Fibroblast of skin of back (primary cell): ENCODE measurements around the gene HPF1. TPM values are rescaled to one million over a fixed set of nuclear protein-coding genes. Genes with fewer than 3 reads are reported as not detected.
"Not testable (repeated sequence)": the region's sequence is repeated elsewhere in the genome, so short reads cannot be mapped to it uniquely, and the experiment has no call there.

ENCODE experiments used
- DNase-seq: peaks from one replicate; pipeline ENCODE4 v3.0.0-alpha.2; 2013
- polyA plus RNA-seq, 2 experiments: library from polyadenylated mRNA; unstranded; fragments of 120-200 nt; gene quantifications; one replicate each; pipeline ENCODE4 v1.2.1, GENCODE V29; 2013; ENCODE audit not compliant: insufficient read length in 2 of 2

HPF1 gene
- polyA plus RNA-seq (2013, experiment 1 of 2; ENCODE audit: insufficient read length) = 32.1 TPM
- polyA plus RNA-seq (2013, experiment 2 of 2; ENCODE audit: insufficient read length) = 21.2 TPM

DNA sequence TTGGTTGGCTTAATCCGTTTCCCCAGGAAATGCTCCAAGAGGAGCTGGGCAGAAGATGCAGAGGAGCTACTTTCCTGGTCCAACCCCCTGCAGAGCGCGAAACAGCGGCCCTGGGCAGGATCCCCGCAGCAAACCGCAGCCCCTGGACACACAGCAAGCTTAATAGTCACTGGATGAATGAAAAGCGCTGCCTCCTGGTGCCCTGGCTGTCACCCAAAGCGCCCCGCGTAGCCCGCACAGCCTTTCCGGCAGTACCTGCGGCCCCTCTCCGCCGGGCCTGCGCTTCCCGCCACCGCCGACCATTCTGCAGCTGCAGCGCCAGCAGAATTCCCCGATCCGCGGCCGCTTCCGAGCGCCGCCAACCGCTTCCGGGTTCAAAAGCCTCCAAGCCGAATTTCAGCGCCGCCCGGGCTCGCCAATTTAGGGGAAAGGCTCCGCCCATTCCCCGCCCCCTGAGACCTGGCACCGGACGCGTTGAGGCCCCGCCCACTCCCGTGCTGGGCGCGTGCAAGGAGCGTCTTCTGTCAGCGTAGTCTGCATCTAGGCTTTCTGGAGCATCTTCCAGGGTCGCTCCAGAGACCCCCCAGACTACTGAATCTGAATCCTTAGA, at the start of gene HPF1:
HPF1 (minus strand) TSS at position 370 of the 610 bp plus-strand sequence; CDS start at position 303, 67 bp downstream.
- DNase-seq = peak; percentile 86

DNA sequence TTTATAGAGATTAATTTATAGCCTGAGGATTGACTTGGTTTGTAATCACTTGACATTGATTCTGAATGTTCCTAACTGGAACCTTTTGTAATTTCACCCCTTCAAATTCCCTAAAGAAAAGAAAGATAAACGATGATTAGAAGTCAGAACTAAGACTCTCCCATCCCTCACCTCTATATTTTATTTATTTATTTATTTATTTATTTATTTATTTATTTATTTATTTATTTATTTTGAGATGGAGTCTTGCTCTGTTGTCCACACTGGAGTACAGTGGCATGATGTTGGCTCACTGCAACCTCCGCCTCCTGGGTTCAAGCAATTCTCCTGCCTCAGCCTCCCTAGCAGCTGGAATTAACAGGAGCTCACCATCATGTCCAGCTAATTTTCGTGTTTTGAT, 49.0 kb upstream of the HPF1 start:
- not testable (repeated sequence) for DNase-seq

DNA sequence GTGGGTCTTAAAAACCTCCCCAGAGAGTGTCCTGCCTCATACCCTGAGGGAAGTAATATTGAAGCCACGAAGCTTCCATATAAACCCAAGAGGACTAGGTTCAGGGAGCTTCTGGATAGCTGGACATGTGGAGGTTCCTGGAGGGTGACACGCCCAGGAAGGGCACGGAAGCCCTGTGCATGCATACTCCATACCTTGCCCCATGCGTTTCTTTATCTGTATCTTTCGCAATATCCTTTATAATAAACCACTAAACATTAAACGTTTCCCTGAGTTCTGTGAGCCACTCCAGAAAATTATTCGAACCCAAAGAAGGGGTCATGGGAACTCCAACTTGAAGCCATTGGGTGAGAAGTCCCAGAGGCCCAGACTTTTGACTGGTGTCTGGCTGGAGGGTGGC, 45.7 kb upstream of the HPF1 start:
- DNase-seq = no peak

DNA sequence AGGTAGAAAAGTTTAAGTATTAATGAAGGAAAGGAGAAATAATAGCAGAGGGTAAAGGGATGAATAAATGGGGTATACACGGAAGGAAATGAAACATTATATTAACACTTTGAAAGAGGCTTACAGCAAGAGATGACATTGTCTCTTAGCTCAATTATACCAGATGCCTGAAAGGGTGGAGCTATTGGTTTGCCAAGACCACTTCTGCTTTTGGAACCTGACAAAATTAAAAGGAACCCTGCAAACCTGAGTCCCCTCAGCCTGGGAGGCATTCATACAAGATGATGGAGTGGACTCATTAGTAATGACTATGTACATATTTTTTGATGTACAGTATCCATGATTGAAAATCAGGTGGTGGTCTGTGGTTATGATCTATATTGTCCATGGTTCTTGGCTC, 45.1 kb upstream of the HPF1 start:
- no peak for DNase-seq

DNA sequence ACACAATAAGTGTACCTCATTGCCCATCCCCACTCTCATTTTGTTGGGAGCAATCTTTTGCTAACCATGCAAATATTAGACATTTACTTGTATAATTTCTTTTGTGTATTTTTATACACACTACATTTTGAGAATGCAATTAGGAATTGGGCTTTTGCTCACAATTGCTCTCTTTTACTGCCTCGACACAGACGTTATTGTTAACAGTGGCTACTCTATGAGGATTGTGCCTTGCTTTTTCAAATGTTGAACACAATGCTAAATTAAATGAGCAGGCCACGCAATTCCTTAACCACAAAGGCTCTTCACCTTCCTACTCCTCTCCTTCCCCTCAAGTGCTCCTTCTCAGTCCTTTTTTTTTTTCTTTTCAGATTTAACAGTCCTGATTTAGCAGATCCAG, 42.8 kb upstream of the HPF1 start:
- DNase-seq = no peak

DNA sequence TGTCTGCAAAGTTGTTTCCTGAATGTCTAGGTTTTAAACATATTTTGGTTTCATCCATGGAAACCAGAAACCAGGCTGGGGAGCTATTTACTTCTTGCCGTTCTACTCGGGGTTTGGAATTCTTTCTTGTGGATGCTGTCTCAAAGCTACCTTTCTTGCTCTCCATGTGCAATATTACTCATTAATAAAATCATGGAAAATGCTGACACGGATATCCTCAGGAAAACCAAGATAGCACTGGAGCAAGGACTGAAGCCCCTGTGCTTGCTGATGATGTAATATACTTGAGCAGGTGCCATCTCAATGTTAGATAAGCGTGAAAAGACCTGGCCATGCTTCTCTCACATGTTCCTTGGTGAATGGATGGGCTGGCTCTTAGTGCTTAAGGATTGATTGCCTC, 41.5 kb upstream of the HPF1 start:
- no peak for DNase-seq

DNA sequence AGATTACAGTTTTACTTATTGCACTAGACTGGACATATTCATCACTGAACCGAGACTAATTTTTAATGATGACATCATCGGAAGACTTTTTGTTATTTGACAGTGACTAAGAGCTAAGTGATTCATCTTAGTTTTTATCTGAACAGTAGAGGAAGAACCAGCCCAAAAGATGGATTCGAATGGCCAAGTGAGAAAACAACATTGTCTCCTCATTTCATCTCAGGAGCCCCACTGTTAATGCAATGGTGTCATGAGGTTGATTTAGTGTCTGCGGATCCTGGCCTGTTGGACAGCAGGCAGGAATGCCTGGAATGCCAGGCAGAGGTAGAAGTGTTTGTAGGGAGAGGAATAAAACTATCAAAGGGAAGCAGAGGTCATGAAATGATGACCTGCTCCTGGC, 37.8 kb upstream of the HPF1 start:
- DNase-seq = peak; percentile 55

DNA sequence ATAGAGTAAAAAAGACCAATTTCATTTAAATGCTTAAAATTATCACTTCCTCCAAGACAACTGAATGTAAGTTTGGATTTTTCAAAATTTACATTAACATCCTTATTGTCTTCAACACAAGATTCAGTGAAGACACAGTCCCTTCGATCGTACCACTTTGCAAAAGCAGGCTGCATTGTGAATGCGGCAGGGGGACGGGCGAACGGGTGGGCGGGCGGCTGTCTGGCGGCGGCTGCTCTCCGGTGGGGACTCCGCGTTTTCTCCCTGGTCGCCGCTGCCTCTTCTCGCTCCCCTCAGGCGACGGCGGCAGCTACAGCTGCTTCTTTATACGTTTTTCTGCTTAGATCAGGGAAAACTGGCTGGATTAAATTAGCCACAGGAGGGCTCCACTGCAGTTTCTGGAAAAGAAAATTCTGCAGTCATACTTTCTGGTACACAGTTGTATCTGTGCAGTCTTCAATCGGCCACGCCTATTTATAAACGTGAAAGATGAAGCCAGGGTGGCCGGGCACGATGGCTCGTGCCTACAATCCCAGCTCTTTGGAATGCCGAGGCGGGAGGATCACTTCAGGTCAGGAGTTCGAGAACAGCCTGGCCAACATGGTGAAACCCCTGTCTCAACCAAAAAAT, 33.9 kb upstream of the HPF1 start:
- peak; percentile 76 for DNase-seq

DNA sequence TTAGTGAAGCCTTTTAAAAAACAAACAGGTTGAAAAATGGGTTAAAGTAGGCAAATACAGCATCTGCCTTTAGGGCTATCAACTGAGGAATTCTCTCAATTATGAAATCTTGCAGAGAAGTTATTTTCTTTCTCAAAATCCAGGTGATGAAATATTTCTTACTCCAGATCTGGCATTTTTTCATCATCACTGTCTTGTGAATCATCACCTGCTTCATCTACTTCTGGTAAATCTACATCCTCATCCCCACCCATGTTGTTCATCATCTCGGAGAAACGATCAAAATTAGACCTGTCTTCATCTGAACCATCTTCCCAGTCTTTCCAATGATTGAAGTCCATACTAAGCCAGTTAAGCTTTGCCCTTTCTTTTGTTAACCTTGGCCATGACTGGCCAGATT, 33.3 kb upstream of the HPF1 start:
- DNase-seq = no peak

DNA sequence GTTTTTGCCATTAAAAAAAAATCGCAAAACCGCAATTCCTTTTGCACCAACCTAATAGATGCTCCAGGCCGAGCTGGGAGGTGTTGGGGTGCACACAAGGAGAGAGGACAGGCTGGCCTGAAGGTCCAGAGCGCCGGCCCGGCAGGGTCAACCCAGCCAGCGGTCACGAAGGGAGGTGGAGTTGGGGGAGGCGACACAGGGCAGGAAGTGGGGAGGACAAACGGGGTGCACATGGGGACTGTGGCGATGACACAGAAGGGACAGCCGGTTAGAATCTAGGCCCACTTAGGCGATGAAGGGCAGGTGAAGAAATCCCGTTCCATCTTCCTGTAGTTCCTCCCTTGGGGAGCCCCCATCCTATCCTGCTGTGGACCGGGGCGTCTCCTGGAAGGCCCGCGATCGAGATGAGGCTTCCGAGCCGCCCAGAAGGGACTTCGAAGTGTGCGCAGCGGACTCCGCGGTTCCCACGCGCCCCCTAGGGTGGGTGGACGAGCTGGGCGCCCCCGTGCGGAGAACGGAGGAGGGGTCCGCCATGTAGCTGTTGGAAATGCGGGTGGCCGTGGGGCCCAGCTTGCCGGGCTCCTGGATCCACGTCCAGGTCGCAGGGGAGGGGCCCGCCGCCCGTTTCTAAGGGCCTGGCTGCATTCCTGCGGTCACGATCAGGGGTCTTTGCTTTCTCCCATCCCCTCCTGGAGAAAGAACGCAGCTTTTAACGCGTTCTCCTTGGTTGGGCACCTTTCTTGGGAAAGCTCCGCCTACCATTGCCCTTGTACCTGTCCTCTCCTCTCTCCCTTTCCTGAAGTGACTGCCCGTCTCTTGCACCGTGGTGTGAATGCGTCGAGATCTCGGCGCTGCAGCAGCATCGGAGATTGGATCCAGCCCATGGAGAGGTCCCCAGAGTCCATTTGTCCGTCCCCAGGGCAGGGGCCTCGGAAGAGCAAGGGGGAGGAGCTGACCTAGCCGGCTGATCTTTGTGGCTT, 17.0 kb upstream of the HPF1 start:
- DNase-seq = no peak

DNA sequence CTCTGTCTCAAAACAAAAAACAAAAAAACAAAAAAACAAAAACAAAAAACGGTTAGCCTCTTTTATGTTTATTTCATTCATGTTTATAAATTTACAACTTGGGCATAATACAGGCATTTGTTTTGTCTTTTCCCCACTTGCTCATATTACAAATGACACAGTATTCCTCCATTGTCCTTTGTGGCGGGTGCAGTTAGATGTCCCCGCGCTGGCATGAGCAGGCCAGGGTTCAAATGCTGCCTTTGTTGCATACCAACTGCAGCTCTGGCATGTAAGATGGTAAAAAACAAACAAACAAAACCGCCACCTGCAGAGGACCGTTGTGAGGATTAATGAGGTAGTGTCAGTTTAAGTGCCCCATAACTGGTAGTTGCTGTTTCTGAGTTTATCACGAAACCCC, 16.1 kb upstream of the HPF1 start:
- DNase-seq = no peak

DNA sequence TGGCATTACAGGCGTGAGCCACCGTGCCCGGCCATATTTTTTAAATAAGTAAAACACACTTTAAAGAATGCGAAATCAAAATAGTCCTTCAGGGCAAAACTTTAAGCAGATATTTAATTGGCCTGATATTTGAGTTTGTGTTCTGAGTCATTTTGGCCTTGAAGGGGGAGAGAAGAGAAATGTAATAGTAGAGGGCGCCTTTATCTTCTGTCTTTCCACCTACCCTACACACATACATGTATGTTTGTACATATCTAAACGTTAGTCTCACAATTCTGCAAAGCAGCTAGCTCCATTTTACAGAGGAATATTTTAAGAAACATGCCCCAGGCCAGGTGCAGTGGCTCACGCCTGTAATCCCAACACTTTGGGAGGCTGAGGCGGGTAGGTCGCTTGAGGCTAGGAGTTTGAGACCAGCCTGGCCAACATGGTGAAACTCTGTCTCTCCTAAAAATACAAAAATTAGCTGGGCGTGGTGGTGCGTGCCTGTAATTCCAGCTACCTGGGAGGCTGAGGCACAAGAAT, 13.9 kb upstream of the HPF1 start:
- DNase-seq = not testable (repeated sequence)

DNA sequence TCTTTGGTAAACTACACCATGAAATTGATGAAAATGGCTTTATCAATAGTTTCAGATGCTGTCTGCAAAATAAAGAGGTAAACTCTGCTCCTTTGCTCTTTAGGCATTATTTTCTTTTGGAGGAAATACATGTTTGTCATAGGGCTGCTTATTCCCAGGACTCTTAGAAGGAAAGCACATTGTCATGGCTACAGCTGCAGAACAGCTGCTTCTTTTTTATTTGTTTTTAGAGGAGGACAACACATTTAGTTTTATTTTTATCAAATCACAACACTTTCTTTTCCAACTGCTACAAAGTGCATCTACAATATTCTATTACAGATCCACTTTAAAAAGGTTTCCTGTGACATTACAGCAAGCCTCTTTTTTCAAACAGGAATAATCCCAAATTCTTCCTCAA, 12.7 kb upstream of the HPF1 start:
- DNase-seq = no peak

DNA sequence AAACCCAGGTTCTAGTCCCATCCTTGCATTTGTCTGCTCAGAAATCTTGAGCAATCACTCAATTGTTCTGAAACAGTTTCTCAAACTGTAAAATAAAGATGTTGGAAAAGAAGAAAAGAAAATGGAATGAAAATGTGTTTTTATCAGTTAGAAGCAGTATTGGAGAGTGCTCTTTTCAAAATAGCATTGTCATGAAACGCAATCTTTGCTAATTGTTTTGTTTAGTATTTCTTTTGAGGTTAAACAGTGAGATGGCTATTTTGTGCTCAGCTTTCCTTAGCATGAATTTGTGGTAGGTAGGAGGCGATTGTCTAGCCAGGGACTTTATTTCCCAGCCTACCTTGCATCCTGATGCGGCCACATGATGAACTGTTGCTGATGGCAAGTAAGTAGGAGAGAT, 10.6 kb upstream of the HPF1 start:
- no peak for DNase-seq

DNA sequence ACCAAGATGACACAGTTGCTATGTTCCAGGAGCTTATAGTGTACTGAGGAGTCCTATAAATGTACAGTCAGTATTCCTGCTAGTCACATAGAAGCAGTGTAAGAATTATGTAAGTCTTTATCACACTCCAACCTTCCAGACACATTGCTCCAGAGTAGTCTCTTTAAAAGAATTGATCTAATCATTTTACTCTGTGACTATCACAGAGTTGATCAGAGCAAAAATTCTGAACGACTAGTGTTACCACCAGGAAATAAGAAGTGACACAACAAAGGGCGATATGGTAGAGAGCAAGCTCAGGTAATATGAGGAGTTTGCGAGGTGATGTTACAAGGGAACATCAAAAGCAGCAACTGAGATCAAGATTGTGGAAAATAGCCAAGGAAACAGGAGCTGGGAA, 9.0 kb upstream of the HPF1 start:
- DNase-seq = no peak

DNA sequence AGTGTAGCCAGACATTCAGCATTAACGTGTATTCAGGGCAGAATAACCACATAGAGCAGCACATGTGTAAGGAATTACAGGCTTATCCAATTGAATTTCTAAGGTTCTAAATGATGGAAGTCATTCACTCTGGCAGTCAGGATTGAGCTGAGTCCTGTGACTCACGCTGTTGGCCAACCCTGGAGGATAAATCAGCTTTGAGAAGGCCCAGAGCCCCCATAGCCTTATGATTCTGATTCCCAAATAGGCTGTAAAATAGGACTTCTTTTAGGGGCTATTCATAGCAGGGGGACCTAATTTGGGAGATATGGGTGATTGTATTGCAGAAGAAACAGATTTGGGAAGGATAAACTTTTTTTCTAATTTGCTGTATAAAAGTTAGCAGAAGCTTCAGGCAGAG, 8.1 kb upstream of the HPF1 start:
- peak; percentile 17 for DNase-seq

DNA sequence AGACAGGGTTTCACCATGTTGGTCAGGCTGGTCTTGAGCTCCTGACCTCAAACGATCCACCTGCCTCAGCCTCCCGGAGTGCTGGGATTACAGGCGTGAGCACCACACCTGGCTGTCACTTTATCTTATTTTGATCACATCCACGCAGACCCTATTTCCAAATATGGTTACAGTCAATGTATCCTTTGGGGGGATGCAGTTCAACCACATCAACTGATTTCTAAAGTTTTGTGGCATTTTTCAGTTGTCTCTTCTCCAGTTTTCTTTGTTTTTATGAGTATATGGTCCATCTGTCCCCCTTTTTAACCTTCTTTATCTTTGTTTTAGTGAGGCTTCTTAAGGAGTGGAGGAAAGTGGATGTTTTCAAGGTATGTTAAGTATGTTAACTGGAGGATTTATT, 4.1 kb upstream of the HPF1 start:
- no peak for DNase-seq

DNA sequence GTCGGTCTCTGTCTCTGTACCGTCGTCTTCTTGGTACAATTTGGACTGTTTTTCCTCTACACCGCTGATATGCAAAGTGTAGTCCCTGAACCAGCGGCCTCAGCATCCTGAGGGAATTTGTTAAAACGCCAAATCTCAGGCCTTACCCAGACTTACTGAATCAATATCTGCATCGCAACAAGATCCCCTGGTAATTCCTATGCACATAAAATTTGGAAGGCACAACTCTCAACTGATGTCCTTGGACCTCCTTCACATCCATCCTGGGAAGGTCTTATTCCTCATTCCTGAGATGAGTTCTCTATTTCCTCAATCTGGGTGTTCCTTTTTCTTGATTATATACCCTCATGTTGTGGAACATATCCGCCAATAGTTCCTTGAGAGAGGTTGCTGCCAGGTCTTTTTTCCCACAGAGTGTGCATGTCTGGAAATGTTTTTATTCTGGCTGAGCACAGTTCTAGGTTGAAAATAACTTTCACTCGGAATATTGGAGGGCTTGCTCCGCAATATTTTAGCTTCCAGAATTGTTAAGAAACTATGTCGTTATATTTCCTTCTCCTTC, 738 bp upstream of the HPF1 start:
- no peak for DNase-seq

DNA sequence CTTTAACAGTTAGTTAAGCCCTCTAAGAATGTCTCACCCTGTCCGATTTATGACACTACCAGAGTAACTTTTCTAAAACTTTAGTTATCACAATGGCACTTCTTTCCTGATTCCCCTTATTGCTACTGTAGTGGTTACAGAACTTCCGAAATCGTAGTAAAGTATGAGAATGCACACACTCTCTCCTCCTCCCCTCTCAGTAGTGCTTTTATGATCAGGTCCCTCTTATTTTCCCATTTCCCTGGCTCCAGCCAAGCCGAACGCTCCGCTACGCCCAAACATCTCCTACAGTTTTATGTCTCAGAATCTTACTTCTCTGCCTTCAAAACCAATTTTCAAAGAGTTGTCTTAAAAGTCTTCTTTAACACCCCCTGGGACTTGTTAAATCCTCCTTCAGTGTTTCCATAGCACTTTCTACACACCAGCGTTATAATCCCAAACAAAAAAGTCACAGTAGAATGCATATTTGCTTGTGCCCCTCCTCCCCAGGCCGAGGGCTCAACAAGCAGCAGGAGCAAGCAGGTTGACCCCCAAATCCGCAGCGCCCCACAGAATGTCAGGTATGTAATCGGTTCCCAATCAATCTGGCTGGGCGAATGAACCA, 671 bp downstream of the HPF1 start:
- no peak for DNase-seq

DNA sequence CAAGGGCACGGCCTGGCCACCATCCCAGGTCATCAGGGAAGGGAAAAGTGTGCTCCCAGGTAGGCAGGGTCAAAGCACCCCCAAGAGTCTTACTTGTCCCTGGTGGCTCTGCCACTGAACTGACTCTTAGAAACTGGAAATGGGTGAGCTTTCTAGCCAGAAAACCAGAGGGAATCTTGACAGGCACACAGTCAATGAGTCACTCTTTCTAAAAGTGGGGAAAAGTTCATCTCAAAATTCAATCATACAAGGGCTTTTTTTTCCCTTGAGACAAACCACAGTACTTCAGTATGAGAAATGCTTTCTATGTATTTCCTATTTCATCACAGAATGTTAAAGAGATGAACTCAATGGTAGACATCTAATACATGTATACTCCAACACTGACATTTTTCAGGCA, 12.5 kb downstream of the HPF1 start:
- peak; percentile 65 for DNase-seq

DNA sequence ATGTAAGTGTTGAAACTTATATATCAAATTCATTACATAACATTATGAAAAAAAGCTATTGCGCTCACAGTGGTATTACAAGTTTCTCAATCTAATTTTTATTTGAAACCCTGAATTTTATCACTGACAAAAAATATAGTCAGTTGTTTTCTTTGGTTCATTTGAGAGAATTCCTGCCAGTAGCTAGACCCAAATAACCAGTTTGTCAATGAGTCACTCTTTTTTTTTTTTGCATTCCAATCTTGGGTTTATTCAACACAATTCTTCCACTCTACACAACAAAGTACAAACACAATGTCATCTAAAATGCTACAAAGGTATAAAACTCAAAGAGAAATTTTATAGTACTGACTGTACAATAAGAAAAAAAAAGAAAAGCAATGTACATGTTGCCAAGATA, 13.1 kb downstream of the HPF1 start:
- no peak for DNase-seq

DNA sequence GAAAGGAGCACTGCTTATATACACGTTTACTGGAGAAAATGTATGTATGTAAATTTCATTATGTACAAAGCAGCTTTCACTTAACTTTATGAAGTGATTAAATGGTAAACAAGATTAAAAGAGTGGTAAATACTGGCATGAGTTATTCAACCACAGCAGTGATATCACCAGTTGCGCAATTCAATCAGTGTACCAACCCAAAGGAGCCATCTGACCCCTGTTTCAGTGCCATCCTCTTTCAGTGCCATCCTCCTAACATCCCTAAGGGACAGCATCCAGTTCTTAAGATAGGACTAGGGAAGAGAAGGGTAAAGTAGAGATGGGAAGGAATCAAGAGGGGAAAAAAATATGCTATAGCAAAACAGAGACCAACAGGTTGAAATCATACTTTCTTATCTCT, 16.2 kb downstream of the HPF1 start:
- no peak for DNase-seq
